CD14-positive monocyte (primary cell): ENCODE results near the gene CALD1. TPM values are rescaled to one million over a fixed set of nuclear protein-coding genes. Genes with fewer than 3 reads are reported as not detected.
"Not testable (repeated sequence)": the region's sequence is repeated elsewhere in the genome, so short reads cannot be mapped to it uniquely, and the experiment has no call there.

ENCODE experiments used
- DNase-seq, 3 donors: peaks; one replicate each; pipeline ENCODE4 v3.0.0-alpha.2; 2011 to 2022
- H2AFZ ChIP-seq: 2 replicates; pipeline ENCODE4 v1.6.0; 2012; ENCODE audit warnings: mild to moderate bottlenecking, low read depth, low read length, inconsistent platforms; ENCODE audit not compliant: insufficient read depth, poor library complexity, severe bottlenecking
- H3K27ac ChIP-seq, 2 donors: 1 replicate in 1 of 2; 2 replicates in 1 of 2; pipeline ENCODE4 v1.5.1; 2012 to 2013; ENCODE audit warnings: low read length in 2 of 2, control low read depth in 1 of 2, inconsistent platforms in 1 of 2, low read depth in 1 of 2, mild to moderate bottlenecking in 1 of 2
- H3K27me3 ChIP-seq, 2 donors: one replicate each; pipeline versions ENCODE4 v1.6.0 to v1.6.1; 2011 to 2013; ENCODE audit warnings: low read length in 2 of 2; ENCODE audit not compliant: control insufficient read depth in 2 of 2, insufficient read depth in 2 of 2
- H3K36me3 ChIP-seq, 2 donors: replicated peaks in 1 of 2; 1 replicate in 1 of 2; 2 replicates in 1 of 2; pipeline versions ENCODE4 v1.5.1 to v1.6.1; 2012 to 2013; ENCODE audit warnings: low read length in 2 of 2, control low read depth in 1 of 2, inconsistent platforms in 1 of 2, mild to moderate bottlenecking in 1 of 2; ENCODE audit not compliant: insufficient read depth in 2 of 2, control insufficient read depth in 1 of 2
- H3K4me1 ChIP-seq, 2 donors: 1 replicate in 1 of 2; 2 replicates in 1 of 2; pipeline versions ENCODE4 v1.5.1 to v1.6.1; 2012 to 2013; ENCODE audit warnings: low read length in 2 of 2, control low read depth in 1 of 2, inconsistent platforms in 1 of 2, mild to moderate bottlenecking in 1 of 2, moderate library complexity in 1 of 2; ENCODE audit not compliant: insufficient read depth in 2 of 2, control insufficient read depth in 1 of 2
- H3K4me2 ChIP-seq: replicated peaks from 2 replicates; pipeline ENCODE3; 2012; ENCODE audit warnings: low read length, moderate library complexity, mild to moderate bottlenecking; ENCODE audit not compliant: poor library complexity, severe bottlenecking; ENCODE audit errors: extremely low read depth
- H3K4me3 ChIP-seq, 3 experiments: fragments of 200-600 bp in 1 of 3; sonication (generic) in 1 of 3; replicated peaks in 1 of 3; 1 replicate in 2 of 3; 2 replicates in 1 of 3; pipeline ENCODE4 v1.5.1; 2011 to 2013; ENCODE audit warnings: low read length in 3 of 3, mild to moderate bottlenecking in 3 of 3, control low read depth in 2 of 3, low read depth in 2 of 3, inconsistent platforms in 1 of 3, moderate library complexity in 1 of 3
- H3K79me2 ChIP-seq: 2 replicates; pipeline ENCODE4 v1.6.0; 2012; ENCODE audit warnings: mild to moderate bottlenecking, control low read depth, inconsistent platforms, low read length, moderate library complexity; ENCODE audit not compliant: insufficient read depth
- H3K9ac ChIP-seq: 2 replicates; pipeline ENCODE4 v1.6.0; 2017; ENCODE audit warnings: low read length, mild to moderate bottlenecking; ENCODE audit not compliant: insufficient read depth, poor library complexity, severe bottlenecking
- H3K9me3 ChIP-seq, 2 donors: replicated peaks in 1 of 2; 1 replicate in 1 of 2; 2 replicates in 1 of 2; pipeline versions ENCODE4 v1.5.1 to v1.6.1; 2012 to 2013; ENCODE audit warnings: low read length in 2 of 2, control low read depth in 1 of 2; ENCODE audit not compliant: control insufficient read depth in 1 of 2, insufficient read depth in 1 of 2
- H4K20me1 ChIP-seq: 2 replicates; pipeline ENCODE4 v1.6.0; 2012; ENCODE audit warnings: mild to moderate bottlenecking, low read length, control low read depth, moderate library complexity; ENCODE audit not compliant: insufficient read depth
- H3K27ac Mint-ChIP-seq, 7 donors: one replicate each; pipeline ENCODE4 v1.8.0; 2020; ENCODE audit warnings: mild to moderate bottlenecking in 7 of 7, mixed read lengths in 7 of 7, moderate library complexity in 6 of 7, inconsistent platforms in 2 of 7
- H3K27me3 Mint-ChIP-seq, 3 donors: one replicate each; pipeline ENCODE4 v1.8.0; 2021 to 2022; ENCODE audit warnings: low read depth in 3 of 3, mild to moderate bottlenecking in 3 of 3, mixed read lengths in 3 of 3, moderate library complexity in 3 of 3, inconsistent platforms in 1 of 3
- H3K36me3 Mint-ChIP-seq, 2 donors: one replicate each; pipeline ENCODE4 v1.8.0; 2020; ENCODE audit warnings: mixed read lengths in 2 of 2, inconsistent platforms in 1 of 2, mild to moderate bottlenecking in 1 of 2
- H3K4me1 Mint-ChIP-seq: one replicate; pipeline ENCODE4 v1.8.0; 2020; ENCODE audit warnings: mild to moderate bottlenecking, mixed read lengths
- H3K4me3 Mint-ChIP-seq, 2 donors: one replicate each; pipeline ENCODE4 v1.8.0; 2020; ENCODE audit warnings: mild to moderate bottlenecking in 2 of 2, mixed read lengths in 2 of 2, moderate library complexity in 1 of 2
- H3K9me3 Mint-ChIP-seq, 7 donors: one replicate each; pipeline ENCODE4 v1.8.0; 2020 to 2022; ENCODE audit warnings: mixed read lengths in 7 of 7, mild to moderate bottlenecking in 6 of 7, moderate library complexity in 6 of 7, inconsistent platforms in 2 of 7
- CTCF ChIP-seq: fragments of 200-600 bp; IDR thresholded peaks from one replicate; pipeline ENCODE4 v1.8.0; 2022; ENCODE audit warnings: antibody characterized with exemption, mild to moderate bottlenecking
- WGBS: methylation state at CpG from one replicate; pipeline ENCODE4 v1.1.5; 2013; ENCODE audit warnings: missing lambda C conversion rate; ENCODE audit not compliant: insufficient coverage; 5-methylcytosine and 5-hydroxymethylcytosine counted together
- intact Hi-C, 2 donors: fragments of 100-400 bp; cut with micrococcal nuclease; formaldehyde crosslinking; loops; one replicate each; pipeline versions ENCODE4 v1.15.0 to v1.15.1; 2023
- polyA plus RNA-seq, 3 donors: library from polyadenylated mRNA; depleted of rRNA in 1 of 3; unstranded in 2 of 3; stranded (reverse) in 1 of 3; fragments of 300-500 nt in 2 of 3; fragments of >200 nt in 1 of 3; fragmentation: Illumina TruSeq in 2 of 3; gene quantifications; 1 replicate in 2 of 3; 2 replicates in 1 of 3; pipeline ENCODE4 v1.2.3, GENCODE V29; 2012 to 2021

CALD1 gene
- polyA plus RNA-seq, 3 donors: 0.18 TPM; not detected in 2

- no peaks in the 10 kb centered on the region for H3K79me2 ChIP-seq
- Mint-ChIP-seq H3K9me3 (no peaks in the 10 kb centered on the region), H3K27me3 (peaks cover 0 to 2% (median 2%) of the 10 kb centered on the region in 3 donors), H3K4me3 (no peak overlapping the region), H3K27ac (no peak overlapping the region), H3K4me1 (no peaks in the 10 kb centered on the region), H3K36me3 (no peaks in the 10 kb centered on the region)
- intact Hi-C loops: no loop called here
- 100% methylated on average over 1 of the region's 3 CpGs for WGBS
- no peak for DNase-seq
- H3K4me2 ChIP-seq: no peak overlapping the region
- no peak overlapping the region for H3K4me3 ChIP-seq
- H3K27ac ChIP-seq: no peak overlapping the region
- H3K27me3 ChIP-seq: no peaks in the 10 kb centered on the region
- H3K9me3 ChIP-seq: no peaks in the 10 kb centered on the region
- H4K20me1 ChIP-seq: no peaks in the 10 kb centered on the region
- H2AFZ ChIP-seq: no peak overlapping the region
- no peaks in the 10 kb centered on the region for H3K4me1 ChIP-seq
- no peak for TF ChIP-seq CTCF
- H3K9ac ChIP-seq: no peak overlapping the region
- no peaks in the 10 kb centered on the region for H3K36me3 ChIP-seq
Measured at GRCh38 chr7:134966691-134967090, 187.3 kb downstream of the CALD1 start.

DNA sequence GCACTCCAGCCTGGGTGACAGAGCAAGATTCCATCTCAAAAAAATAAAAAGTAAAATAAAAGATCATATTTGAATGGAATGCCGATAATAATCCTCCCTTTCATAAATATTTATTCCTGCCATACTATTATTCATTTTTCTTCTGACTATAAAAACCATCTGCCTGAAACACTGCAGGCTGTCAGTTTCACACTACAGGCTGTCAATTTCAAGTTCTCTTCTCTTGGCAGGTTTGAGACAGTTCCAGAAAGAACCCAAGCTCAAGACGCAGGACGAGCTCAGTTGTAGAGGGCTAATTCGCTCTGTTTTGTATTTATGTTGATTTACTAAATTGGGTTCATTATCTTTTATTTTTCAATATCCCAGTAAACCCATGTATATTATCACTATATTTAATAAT lies 188.7 kb downstream of the CALD1 start:
- no peaks in the 10 kb centered on the region for H3K79me2 ChIP-seq
- intact Hi-C loops: no loop called here
- TF ChIP-seq CTCF: no peak
- no peak overlapping the region for H3K27ac Mint-ChIP-seq
- no peak overlapping the region for H3K4me2 ChIP-seq
- no peaks in the 10 kb centered on the region for H3K36me3 ChIP-seq
- H3K4me3 Mint-ChIP-seq: no peak overlapping the region
- no peaks in the 10 kb centered on the region for H3K9me3 ChIP-seq
- no peaks in the 10 kb centered on the region for H3K27me3 ChIP-seq
- no peaks in the 10 kb centered on the region for H3K9me3 Mint-ChIP-seq
- H4K20me1 ChIP-seq: no peaks in the 10 kb centered on the region
- H3K36me3 Mint-ChIP-seq: no peaks in the 10 kb centered on the region
- H3K9ac ChIP-seq: no peak overlapping the region
- no peak overlapping the region for H2AFZ ChIP-seq
- H3K4me1 Mint-ChIP-seq: no peaks in the 10 kb centered on the region
- no peak overlapping the region for H3K27ac ChIP-seq
- no peak overlapping the region for H3K4me3 ChIP-seq
- no CpG with 5 or more reads among the region's 4 CpGs for WGBS
- H3K27me3 Mint-ChIP-seq: peaks cover 0 to 2% (median 2%) of the 10 kb centered on the region in 3 donors
- no peak for DNase-seq
- H3K4me1 ChIP-seq: no peaks in the 10 kb centered on the region

GRCh38 chr7:134981645-134982044 lies 202.2 kb downstream of the CALD1 start:
- H3K9me3 Mint-ChIP-seq, H3K27me3 Mint-ChIP-seq, H3K27me3 ChIP-seq, H3K4me3 ChIP-seq, H3K27ac ChIP-seq, intact Hi-C loops, H3K27ac Mint-ChIP-seq, H3K4me2 ChIP-seq, H3K9ac ChIP-seq, DNase-seq, H3K79me2 ChIP-seq, H3K4me3 Mint-ChIP-seq, H3K4me1 Mint-ChIP-seq, H4K20me1 ChIP-seq, H3K36me3 ChIP-seq, H3K4me1 ChIP-seq, H3K36me3 Mint-ChIP-seq, H2AFZ ChIP-seq, H3K9me3 ChIP-seq: not testable (repeated sequence)
- WGBS: 100% methylated on average over 1 of the region's 3 CpGs
